ENCODE measurements around the gene HSD17B8.

Gene HSD17B8

GRCh38 chr6:33165581-33166258 is 38.7 kb upstream of the HSD17B8 start:
- Histone ChIP-seq H3K27ac (ENCODE audit: insufficient read depth, low read length, poor library complexity, severe bottlenecking) (no peak overlapping the region), H3K9me3 (ENCODE audit: control insufficient read depth, low read length) (no peaks in the 10 kb centered on the region), H3K4me3 (ENCODE audit: insufficient read depth, low read depth, low read length, poor library complexity, severe bottlenecking) (no peak overlapping the region), H3K27me3 (replicated peaks; ENCODE audit: control insufficient read depth, insufficient read depth, low read length, poor library complexity, severe bottlenecking) (no peaks in the 10 kb centered on the region), H3K36me3 (ENCODE audit: control insufficient read depth, insufficient read depth, low read length) (no peaks in the 10 kb centered on the region), H3K4me1 (ENCODE audit: control insufficient read depth, insufficient read depth, low read length, poor library complexity, severe bottlenecking) (peaks cover 6% of the 10 kb centered on the region)
- no peak for DNase-seq

- Histone ChIP-seq H3K9me3 (ENCODE audit: control insufficient read depth, low read length) (no peaks in the 10 kb centered on the region), H3K4me3 (ENCODE audit: insufficient read depth, low read depth, low read length, poor library complexity, severe bottlenecking) (no peak overlapping the region), H3K36me3 (ENCODE audit: control insufficient read depth, insufficient read depth, low read length) (no peaks in the 10 kb centered on the region), H3K27me3 (replicated peaks; ENCODE audit: control insufficient read depth, insufficient read depth, low read length, poor library complexity, severe bottlenecking) (no peaks in the 10 kb centered on the region), H3K4me1 (ENCODE audit: control insufficient read depth, insufficient read depth, low read length, poor library complexity, severe bottlenecking) (peaks cover 6% of the 10 kb centered on the region), H3K27ac (ENCODE audit: insufficient read depth, low read length, poor library complexity, severe bottlenecking) (no peak overlapping the region)
- DNase-seq: no peak
These were observed 38.1 kb upstream of the HSD17B8 start for GRCh38 chr6:33166363-33166762.

GRCh38 chr6:33166811-33167210 is 37.6 kb upstream of the HSD17B8 start:
- Histone ChIP-seq H3K4me1 (ENCODE audit: control insufficient read depth, insufficient read depth, low read length, poor library complexity, severe bottlenecking) (peaks cover 3% of the 10 kb centered on the region), H3K36me3 (ENCODE audit: control insufficient read depth, insufficient read depth, low read length) (no peaks in the 10 kb centered on the region), H3K9me3 (ENCODE audit: control insufficient read depth, low read length) (no peaks in the 10 kb centered on the region), H3K27ac (ENCODE audit: insufficient read depth, low read length, poor library complexity, severe bottlenecking) (no peak overlapping the region), H3K27me3 (replicated peaks; ENCODE audit: control insufficient read depth, insufficient read depth, low read length, poor library complexity, severe bottlenecking) (no peaks in the 10 kb centered on the region), H3K4me3 (ENCODE audit: insufficient read depth, low read depth, low read length, poor library complexity, severe bottlenecking) (no peak overlapping the region)
- DNase-seq: no peak

- Histone ChIP-seq H3K27me3 (replicated peaks; ENCODE audit: control insufficient read depth, insufficient read depth, low read length, poor library complexity, severe bottlenecking) (no peaks in the 10 kb centered on the region), H3K27ac (ENCODE audit: insufficient read depth, low read length, poor library complexity, severe bottlenecking) (no peak overlapping the region), H3K36me3 (ENCODE audit: control insufficient read depth, insufficient read depth, low read length) (no peaks in the 10 kb centered on the region), H3K4me1 (ENCODE audit: control insufficient read depth, insufficient read depth, low read length, poor library complexity, severe bottlenecking) (no peaks in the 10 kb centered on the region), H3K9me3 (ENCODE audit: control insufficient read depth, low read length) (no peaks in the 10 kb centered on the region), H3K4me3 (ENCODE audit: insufficient read depth, low read depth, low read length, poor library complexity, severe bottlenecking) (no peak overlapping the region)
- DNase-seq: no peak
These were observed 36.8 kb upstream of the HSD17B8 start for GRCh38 chr6:33167374-33168283.

- no peaks in the 10 kb centered on the region for H3K36me3 ChIP-seq (ENCODE audit: control insufficient read depth, insufficient read depth, low read length)
- H3K4me3 ChIP-seq (ENCODE audit: insufficient read depth, low read depth, low read length, poor library complexity, severe bottlenecking): no peak overlapping the region
- no peak overlapping the region for H3K27ac ChIP-seq (ENCODE audit: insufficient read depth, low read length, poor library complexity, severe bottlenecking)
- H3K9me3 ChIP-seq (ENCODE audit: control insufficient read depth, low read length): no peaks in the 10 kb centered on the region
- H3K27me3 ChIP-seq (replicated peaks; ENCODE audit: control insufficient read depth, insufficient read depth, low read length, poor library complexity, severe bottlenecking): no peaks in the 10 kb centered on the region
- DNase-seq: no peak
- no peaks in the 10 kb centered on the region for H3K4me1 ChIP-seq (ENCODE audit: control insufficient read depth, insufficient read depth, low read length, poor library complexity, severe bottlenecking)
These were observed 36.2 kb upstream of the HSD17B8 start for GRCh38 chr6:33168284-33168601.

GRCh38 chr6:33168639-33169038 is 35.8 kb upstream of the HSD17B8 start:
- H3K4me1 ChIP-seq (ENCODE audit: control insufficient read depth, insufficient read depth, low read length, poor library complexity, severe bottlenecking): no peaks in the 10 kb centered on the region
- DNase-seq: no peak
- no peak overlapping the region for H3K27ac ChIP-seq (ENCODE audit: insufficient read depth, low read length, poor library complexity, severe bottlenecking)
- H3K27me3 ChIP-seq (replicated peaks; ENCODE audit: control insufficient read depth, insufficient read depth, low read length, poor library complexity, severe bottlenecking): no peaks in the 10 kb centered on the region
- H3K4me3 ChIP-seq (ENCODE audit: insufficient read depth, low read depth, low read length, poor library complexity, severe bottlenecking): no peak overlapping the region
- no peaks in the 10 kb centered on the region for H3K36me3 ChIP-seq (ENCODE audit: control insufficient read depth, insufficient read depth, low read length)
- H3K9me3 ChIP-seq (ENCODE audit: control insufficient read depth, low read length): no peaks in the 10 kb centered on the region

- no peaks in the 10 kb centered on the region for H3K4me1 ChIP-seq (ENCODE audit: control insufficient read depth, insufficient read depth, low read length, poor library complexity, severe bottlenecking)
- no peaks in the 10 kb centered on the region for H3K36me3 ChIP-seq (ENCODE audit: control insufficient read depth, insufficient read depth, low read length)
- no peaks in the 10 kb centered on the region for H3K9me3 ChIP-seq (ENCODE audit: control insufficient read depth, low read length)
- H3K27ac ChIP-seq (ENCODE audit: insufficient read depth, low read length, poor library complexity, severe bottlenecking): no peak overlapping the region
- no peak overlapping the region for H3K4me3 ChIP-seq (ENCODE audit: insufficient read depth, low read depth, low read length, poor library complexity, severe bottlenecking)
- DNase-seq: no peak
- no peaks in the 10 kb centered on the region for H3K27me3 ChIP-seq (replicated peaks; ENCODE audit: control insufficient read depth, insufficient read depth, low read length, poor library complexity, severe bottlenecking)
These were observed 34.9 kb upstream of the HSD17B8 start for GRCh38 chr6:33169291-33170175.

- no peak for DNase-seq
These were observed 34.1 kb upstream of the HSD17B8 start for GRCh38 chr6:33170176-33171015.

GRCh38 chr6:33171016-33171879 is 33.2 kb upstream of the HSD17B8 start:
- Histone ChIP-seq H3K27ac (ENCODE audit: insufficient read depth, low read length, poor library complexity, severe bottlenecking) (no peak overlapping the region), H3K9me3 (ENCODE audit: control insufficient read depth, low read length) (no peaks in the 10 kb centered on the region)

More at GRCh38 chr6:33170176-33171015, 34.1 kb upstream of the HSD17B8 start:
- H3K27ac ChIP-seq (ENCODE audit: insufficient read depth, low read length, poor library complexity, severe bottlenecking): no peak overlapping the region
- H3K4me1 ChIP-seq (ENCODE audit: control insufficient read depth, insufficient read depth, low read length, poor library complexity, severe bottlenecking): no peaks in the 10 kb centered on the region
- no peaks in the 10 kb centered on the region for H3K36me3 ChIP-seq (ENCODE audit: control insufficient read depth, insufficient read depth, low read length)
- no peaks in the 10 kb centered on the region for H3K9me3 ChIP-seq (ENCODE audit: control insufficient read depth, low read length)
- no peaks in the 10 kb centered on the region for H3K27me3 ChIP-seq (replicated peaks; ENCODE audit: control insufficient read depth, insufficient read depth, low read length, poor library complexity, severe bottlenecking)
- no peak overlapping the region for H3K4me3 ChIP-seq (ENCODE audit: insufficient read depth, low read depth, low read length, poor library complexity, severe bottlenecking)

More at GRCh38 chr6:33171016-33171879, 33.2 kb upstream of the HSD17B8 start:
- no peaks in the 10 kb centered on the region for H3K4me1 ChIP-seq (ENCODE audit: control insufficient read depth, insufficient read depth, low read length, poor library complexity, severe bottlenecking)
- no peak overlapping the region for H3K4me3 ChIP-seq (ENCODE audit: insufficient read depth, low read depth, low read length, poor library complexity, severe bottlenecking)
- no peak for DNase-seq
- H3K27me3 ChIP-seq (replicated peaks; ENCODE audit: control insufficient read depth, insufficient read depth, low read length, poor library complexity, severe bottlenecking): no peaks in the 10 kb centered on the region
- no peaks in the 10 kb centered on the region for H3K36me3 ChIP-seq (ENCODE audit: control insufficient read depth, insufficient read depth, low read length)

All from effector memory CD4-positive, alpha-beta T cell (primary cell).